HG03558 (cell line): ENCODE results near the gene MRPL39.
"Not testable (repeated sequence)": the region's sequence is repeated elsewhere in the genome, so short reads cannot be mapped to it uniquely, and the experiment has no call there.

Experiments used
- ATAC-seq: cut with Tn5 transposase; IDR thresholded peaks from one replicate; pipeline ENCODE4 v1.9.1; 2021; ENCODE audit warnings: moderate number of reproducible peaks; ENCODE audit not compliant: unreplicated experiment; ENCODE audit errors: extremely low read depth

The MRPL39 gene

GRCh38 chr21:25607151-25608043, at the start of gene MRPL39:
MRPL39 (minus strand) TSS chr21:25607481; CDS start chr21:25607475, 6 bp downstream.
- peak; percentile 81 for ATAC-seq

DNA sequence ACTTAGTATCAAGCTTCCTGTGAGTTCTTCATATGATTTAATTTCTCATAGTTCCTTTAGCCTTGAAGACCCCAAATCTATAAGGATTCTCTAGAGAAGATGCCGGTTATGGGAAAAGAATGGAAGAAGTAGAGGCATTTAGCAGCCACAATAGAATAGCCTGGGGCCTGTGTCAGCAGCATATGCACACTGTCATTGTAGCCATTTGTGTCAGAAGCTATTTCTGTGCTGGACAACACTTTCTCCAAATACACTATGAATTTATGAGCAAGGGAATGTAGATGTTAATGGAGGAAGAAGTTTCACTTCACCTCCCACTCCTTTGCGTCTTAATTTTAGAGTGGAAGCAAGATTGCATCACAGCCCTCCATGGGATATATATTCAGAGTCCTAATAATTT, 49.1 kb upstream of the MRPL39 start:
- no peak for ATAC-seq

DNA sequence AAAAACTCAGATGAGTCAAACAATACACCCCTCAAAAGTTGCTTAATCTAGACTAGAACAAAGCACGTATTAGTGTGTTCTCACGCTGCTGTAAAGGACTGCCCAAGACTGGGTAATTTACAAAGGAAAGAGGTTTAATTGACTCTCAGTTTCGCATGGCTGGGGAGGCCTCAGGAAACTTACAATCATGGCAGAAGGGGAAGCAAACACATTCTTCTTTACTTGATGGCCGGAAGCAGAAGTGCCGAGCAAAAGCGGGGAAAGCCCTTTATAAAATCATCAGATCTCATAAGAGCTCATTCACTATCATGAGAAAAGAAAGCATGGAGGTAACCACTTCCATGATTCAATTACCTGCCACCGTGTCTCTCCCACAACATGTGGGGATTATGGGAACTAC, 41.9 kb upstream of the MRPL39 start:
- no peak for ATAC-seq

- no peak for ATAC-seq
Observed at GRCh38 chr21:25647647-25648046, 40.4 kb upstream of the MRPL39 start.

DNA sequence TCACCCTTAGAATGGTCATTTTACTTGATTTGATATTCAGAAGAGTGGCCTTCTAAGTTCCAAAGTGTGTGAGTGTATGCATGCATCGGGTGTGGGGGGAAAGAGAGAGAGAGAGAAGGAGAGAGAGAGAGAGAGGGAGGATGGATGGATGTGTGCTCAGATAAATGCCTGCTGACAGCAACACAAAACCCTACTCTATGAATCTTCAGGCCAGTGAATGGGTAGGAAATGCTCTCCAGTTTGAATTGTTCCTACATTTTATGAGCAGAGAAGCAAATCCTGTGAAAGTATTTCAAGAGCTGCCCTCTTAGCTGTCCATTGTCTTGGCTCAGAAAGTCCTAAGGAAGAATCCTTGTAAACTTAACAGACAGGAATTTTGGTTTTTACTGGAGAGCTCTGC, 39.2 kb upstream of the MRPL39 start:
- ATAC-seq = no peak

DNA sequence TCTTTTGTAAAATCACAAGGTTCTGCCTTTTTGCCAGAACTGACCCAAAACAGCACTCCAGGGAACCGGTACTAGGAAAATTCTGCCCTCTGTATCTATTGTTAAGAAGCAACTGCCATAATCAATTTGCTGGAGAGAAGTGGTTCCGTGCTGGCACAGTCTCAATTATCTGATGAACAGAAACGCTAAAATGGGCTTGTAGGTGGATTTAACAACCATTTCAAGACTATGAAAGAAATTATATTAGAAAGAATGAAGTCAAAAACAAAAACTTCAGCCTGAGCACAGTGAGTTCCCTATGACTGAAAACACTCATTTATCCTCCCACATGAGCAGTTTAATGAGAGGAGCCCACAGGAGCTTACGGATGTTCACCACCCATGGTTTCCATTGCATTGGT, 36.2 kb upstream of the MRPL39 start:
- ATAC-seq = no peak

GRCh38 chr21:25640943-25641292, 33.6 kb upstream of the MRPL39 start:
- ATAC-seq = no peak

GRCh38 chr21:25640202-25640942, 33.1 kb upstream of the MRPL39 start:
- ATAC-seq = no peak

- peak; percentile 45 for ATAC-seq
Observed at GRCh38 chr21:25639551-25640201, 32.4 kb upstream of the MRPL39 start.

DNA sequence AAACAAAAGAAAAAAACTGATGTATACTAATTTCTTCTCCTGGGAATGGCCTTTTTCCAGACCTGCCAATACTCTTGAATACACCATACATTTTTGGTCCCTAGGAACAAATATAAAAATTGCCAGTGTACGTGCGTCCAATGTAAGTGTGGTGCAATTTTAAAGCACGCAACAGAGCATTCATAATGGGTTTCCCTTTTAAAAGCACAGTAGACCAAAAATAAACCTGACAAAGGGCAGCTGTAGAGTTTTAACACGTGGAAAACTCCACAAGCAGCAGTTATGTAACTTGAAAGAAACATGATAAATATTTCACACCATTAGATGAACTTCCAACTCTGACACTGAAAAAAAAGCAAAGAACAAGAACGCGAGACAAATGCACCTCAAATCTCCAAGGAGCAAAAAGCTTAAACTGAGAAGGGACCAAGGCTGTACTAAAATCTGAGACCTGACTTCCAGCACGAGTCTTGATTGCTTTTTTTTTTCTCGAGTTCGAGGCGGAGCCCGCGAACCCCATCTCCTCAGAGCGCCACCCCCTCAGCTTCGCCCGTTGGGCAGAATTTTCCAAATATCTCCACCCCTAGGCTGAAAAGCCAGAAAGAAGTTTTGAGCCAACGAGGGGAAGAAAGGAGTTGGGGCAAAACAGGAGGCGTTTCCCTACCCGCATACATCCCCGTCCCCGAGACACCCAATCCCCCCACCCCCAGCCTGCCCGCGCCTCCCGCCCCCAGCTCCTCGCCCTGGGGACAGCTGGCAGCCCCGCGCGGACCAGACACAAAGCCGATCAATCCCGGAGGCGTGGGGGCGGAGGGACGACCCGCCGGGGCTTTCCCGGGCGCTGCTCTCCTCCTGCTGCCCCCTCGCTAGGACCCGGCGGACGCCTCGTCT, 31.6 kb upstream of the MRPL39 start, which contains the start of gene JAM2:
Gene JAM2, plus strand, starts transcription at position 599 of the 891 bp plus-strand sequence. CDS start 564 bp downstream, outside the sequence.
- ATAC-seq = no peak

DNA sequence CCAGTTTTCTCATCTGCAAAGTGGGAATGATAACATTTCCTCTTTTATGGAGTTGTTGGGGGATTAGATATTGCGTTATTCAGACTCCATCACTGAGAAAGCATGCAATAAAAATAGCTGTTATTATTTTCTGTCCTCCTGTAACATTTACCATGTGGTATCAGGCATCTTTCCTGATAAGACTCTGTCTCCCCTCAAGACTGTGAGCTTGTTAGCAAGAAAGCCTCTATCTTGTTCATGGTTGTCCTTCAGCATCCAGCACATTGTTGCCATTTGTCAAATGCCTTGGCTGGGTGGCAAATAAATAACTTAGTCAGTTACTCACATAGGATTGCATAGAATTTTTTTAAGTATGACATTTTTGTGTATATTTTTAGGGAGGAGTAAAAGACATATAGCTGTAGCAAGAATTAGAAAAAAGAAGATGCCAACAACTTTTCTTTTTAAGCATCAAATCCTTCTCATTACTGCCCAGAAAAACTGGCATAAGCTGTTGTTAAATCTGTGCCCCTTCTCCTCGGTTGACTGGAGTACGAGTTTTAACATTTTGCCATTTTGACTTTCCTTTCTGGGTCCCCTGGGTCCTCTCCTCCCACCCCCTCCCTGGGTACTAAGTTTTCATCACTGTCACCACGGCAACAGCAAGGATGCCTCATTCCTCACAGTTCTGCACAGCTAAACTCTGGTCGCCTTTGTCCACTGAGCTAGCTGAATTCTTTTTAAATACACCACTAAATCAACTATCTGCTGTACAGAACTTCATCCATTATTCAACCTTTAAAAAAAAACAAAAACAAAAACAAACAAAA, 30.8 kb upstream of the MRPL39 start:
- no peak for ATAC-seq

GRCh38 chr21:25636727-25637126, 29.4 kb upstream of the MRPL39 start:
- ATAC-seq = no peak

DNA sequence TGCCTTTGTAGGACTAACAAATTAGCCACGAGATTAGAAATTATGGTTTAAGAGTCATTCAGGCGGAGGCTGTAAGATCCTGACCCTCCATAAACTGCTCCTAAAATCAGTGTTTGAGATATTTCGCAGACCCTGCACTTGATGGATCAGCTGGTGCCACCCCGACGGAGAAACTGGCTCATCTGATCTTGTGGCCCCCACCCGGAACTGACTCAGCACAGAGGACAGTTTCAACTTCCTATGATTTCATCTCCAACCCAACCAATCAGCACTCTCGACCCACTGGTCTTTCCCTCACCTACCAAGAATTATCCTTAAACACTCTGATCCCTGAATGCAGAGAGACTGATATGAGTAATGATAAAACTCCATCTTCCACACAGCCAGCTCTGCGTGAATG, 28.0 kb upstream of the MRPL39 start:
- ATAC-seq = no peak

GRCh38 chr21:25632296-25632695, 25.0 kb upstream of the MRPL39 start:
- no peak for ATAC-seq

- ATAC-seq = no peak
Observed at GRCh38 chr21:25626757-25627156, 19.5 kb upstream of the MRPL39 start.

DNA sequence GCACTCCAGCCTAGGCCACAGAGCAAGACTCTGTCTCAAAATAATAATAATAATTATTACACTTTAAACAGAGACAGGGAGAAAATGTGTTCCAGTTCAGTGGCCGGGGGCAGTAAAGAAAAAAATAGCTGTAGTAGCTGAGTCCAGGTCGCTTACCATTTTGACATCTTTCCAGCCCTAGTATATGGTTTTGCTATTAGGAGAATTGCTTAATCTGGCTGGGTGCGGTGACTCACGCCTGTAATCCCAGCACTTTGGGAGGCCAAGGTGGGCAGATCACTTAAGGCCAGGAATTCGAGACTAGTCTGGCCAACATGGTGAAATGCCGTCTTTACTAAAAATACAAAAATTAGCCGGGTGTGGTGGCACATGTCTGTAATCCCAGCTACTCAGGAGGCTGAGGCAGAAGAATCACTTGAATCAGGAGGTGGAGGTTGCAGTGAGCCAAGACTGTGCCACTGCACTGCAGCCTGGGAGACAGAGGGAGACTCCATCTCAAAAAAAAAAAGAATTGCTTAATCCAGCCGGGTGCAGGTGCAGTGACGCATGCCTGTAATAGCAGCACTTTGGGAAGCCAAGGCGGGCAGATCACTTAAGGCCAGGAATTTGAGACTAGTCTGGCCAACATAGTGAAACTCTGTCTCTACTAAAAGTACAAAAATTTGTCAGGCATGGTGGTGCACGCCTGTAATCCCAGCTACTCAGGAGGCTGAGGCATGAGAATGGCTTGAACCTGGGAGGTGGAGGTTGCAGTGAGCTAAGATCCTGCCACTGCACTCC, 18.7 kb upstream of the MRPL39 start:
- not testable (repeated sequence) for ATAC-seq

DNA sequence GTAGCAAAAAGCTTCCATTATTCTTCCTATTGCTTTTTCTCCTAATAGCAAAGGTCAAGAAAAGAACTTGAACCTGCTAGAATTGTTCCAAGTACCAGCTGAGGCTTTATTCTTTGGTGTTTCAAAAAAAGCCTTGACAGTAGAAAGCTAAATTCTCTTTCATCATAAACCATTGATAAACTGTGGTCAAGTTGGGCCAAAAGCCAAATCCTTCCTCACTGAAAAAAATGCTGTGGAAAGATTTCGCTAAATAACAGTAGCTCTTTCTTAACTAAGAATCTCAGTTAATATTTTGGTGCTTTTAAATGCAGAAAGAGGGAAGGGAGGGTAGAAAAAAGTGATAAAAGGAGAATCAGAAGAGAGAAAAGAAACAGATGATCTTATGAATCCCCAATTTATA, 17.8 kb upstream of the MRPL39 start:
- no peak for ATAC-seq

DNA sequence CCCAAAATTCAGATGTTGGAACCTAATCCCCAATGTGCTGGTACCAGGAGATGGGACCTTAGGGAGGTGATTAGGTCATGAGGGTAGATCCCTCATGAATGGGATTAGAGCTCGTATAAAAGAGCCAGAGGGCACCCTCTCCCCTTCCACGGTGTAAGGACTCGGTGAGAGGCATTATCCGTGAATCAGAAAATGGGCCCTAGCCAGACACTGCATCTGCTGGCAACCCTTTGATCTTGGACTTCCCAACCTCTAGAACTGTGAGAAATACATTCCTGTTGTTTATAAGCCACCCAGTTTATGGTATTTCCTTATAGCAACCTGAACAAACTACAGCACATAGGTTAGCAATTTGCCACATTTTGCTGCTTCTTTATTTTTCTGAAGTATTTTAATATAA, 17.2 kb upstream of the MRPL39 start:
- no peak for ATAC-seq
